Astrocyte of the spinal cord (primary cell): ENCODE data around the gene ISLR.

Experiments used
- DNase-seq: peaks from one replicate; pipeline ENCODE4 v3.0.0; 2011; ENCODE audit warnings: low read depth, low spot score
- H3K4me3 ChIP-seq: 2 replicates; pipeline ENCODE4 v1.5.1; 2011; ENCODE audit warnings: low read depth, mild to moderate bottlenecking, low read length, moderate library complexity
- in situ Hi-C: cut with HindIII; loops from 2 replicates; pipeline ENCODE4 v1.10.0; 2017; ENCODE audit warnings: low sequenced_read_pairs
- TF ChIP-seq, protein P1 (sequence below): IDR thresholded peaks from 2 replicates; pipeline ENCODE4 v1.5.1; 2012; ENCODE audit warnings: low read depth, mild to moderate bottlenecking, low read length, inconsistent platforms

The ISLR gene

DNA sequence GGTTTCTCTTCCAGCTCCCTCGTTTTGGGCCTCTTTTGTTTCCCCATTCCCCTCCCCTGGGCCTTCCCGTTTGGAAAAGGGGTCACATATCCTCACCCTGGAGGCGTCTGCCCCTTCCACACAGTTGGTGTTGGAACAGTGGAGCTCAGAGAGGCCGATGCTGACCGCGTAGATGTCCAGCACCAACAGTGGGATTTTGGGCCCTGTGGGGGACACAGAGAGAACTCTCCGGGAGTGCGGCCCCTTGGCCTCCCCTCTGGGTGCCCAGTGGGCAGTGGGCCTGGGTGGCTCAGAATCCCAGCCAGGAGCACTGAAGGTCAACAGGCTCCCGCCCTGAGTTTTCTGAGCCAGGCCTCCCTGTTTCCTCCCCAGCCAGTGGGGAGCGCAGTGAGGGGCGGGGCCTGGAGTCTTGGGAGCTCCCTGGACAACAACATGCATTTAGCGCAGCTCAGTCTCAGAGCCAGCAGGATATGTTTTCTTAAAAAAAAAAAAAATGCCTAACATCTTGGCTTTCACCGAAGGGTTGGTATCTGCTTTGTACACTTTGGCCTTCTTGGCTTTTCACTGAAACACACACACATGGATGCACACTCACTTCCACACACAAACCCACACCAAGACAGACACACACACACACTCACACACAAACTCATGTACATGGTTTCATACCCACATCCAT, 670 bp upstream of the ISLR start:
- DNase-seq = peak; percentile 83
- in situ Hi-C loops = no loop called here
- TF ChIP-seq, protein P1, sequence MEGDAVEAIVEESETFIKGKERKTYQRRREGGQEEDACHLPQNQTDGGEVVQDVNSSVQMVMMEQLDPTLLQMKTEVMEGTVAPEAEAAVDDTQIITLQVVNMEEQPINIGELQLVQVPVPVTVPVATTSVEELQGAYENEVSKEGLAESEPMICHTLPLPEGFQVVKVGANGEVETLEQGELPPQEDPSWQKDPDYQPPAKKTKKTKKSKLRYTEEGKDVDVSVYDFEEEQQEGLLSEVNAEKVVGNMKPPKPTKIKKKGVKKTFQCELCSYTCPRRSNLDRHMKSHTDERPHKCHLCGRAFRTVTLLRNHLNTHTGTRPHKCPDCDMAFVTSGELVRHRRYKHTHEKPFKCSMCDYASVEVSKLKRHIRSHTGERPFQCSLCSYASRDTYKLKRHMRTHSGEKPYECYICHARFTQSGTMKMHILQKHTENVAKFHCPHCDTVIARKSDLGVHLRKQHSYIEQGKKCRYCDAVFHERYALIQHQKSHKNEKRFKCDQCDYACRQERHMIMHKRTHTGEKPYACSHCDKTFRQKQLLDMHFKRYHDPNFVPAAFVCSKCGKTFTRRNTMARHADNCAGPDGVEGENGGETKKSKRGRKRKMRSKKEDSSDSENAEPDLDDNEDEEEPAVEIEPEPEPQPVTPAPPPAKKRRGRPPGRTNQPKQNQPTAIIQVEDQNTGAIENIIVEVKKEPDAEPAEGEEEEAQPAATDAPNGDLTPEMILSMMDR = no peak
- no peak overlapping the region for H3K4me3 ChIP-seq

DNA sequence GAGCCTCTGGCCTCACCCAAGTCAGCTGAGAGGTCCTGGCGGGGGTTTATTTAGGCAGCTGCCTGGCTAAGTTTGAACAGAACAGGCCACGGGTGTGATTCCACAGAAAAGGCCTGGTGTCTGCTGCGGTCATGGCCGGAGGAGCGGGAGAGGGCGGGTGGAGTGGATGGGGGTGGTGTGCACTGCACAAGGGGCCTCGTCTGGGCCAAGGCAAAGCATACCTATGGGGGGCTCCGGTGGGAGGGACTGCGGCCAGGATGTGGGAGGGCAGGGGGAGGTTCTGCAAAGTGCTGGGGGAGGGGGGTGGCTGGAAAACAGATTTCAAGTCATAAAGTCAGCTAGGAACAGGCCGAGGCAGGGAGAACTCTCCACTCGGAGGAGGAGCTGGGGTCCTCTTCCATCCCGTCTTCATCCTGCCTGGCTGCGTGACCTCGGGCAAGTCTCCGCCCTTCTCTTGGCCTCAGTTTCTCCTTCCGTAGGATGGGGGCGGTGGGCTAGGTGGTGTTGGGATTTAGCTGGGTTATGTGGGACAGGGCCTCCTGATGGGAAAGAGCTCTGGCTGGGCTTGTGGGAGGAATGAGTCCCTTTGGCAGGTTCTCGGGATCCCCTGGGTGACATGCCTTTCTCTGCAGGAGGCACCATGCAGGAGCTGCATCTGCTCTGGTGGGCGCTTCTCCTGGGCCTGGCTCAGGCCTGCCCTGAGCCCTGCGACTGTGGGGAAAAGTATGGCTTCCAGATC, 878 bp downstream of the ISLR start:
- H3K4me3 ChIP-seq = peak overlapping the region; percentile 41

DNA sequence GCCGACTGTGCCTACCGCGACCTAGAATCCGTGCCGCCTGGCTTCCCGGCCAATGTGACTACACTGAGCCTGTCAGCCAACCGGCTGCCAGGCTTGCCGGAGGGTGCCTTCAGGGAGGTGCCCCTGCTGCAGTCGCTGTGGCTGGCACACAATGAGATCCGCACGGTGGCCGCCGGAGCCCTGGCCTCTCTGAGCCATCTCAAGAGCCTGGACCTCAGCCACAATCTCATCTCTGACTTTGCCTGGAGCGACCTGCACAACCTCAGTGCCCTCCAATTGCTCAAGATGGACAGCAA, 1.4 kb downstream of the ISLR start:
- DNase-seq = no peak
- in situ Hi-C loops = no loop called here
- TF ChIP-seq, protein P1 = no peak
- peak overlapping the region; percentile 41 for H3K4me3 ChIP-seq

More for the DNA sequence above, 878 bp downstream of the ISLR start:
- peak; percentile 75 for DNase-seq
- in situ Hi-C loops = no loop called here
- TF ChIP-seq, protein P1 = no peak

DNA sequence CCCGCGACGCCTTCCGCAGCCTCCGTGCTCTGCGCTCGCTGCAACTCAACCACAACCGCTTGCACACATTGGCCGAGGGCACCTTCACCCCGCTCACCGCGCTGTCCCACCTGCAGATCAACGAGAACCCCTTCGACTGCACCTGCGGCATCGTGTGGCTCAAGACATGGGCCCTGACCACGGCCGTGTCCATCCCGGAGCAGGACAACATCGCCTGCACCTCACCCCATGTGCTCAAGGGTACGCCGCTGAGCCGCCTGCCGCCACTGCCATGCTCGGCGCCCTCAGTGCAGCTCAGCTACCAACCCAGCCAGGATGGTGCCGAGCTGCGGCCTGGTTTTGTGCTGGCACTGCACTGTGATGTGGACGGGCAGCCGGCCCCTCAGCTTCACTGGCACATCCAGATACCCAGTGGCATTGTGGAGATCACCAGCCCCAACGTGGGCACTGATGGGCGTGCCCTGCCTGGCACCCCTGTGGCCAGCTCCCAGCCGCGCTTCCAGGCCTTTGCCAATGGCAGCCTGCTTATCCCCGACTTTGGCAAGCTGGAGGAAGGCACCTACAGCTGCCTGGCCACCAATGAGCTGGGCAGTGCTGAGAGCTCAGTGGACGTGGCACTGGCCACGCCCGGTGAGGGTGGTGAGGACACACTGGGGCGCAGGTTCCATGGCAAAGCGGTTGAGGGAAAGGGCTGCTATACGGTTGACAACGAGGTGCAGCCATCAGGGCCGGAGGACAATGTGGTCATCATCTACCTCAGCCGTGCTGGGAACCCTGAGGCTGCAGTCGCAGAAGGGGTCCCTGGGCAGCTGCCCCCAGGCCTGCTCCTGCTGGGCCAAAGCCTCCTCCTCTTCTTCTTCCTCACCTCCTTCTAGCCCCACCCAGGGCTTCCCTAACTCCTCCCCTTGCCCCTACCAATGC, 2.0 kb downstream of the ISLR start:
- in situ Hi-C loops = no loop called here
- TF ChIP-seq, protein P1 = no peak
- H3K4me3 ChIP-seq = peak overlapping the region; percentile 41
- DNase-seq = no peak

DNA sequence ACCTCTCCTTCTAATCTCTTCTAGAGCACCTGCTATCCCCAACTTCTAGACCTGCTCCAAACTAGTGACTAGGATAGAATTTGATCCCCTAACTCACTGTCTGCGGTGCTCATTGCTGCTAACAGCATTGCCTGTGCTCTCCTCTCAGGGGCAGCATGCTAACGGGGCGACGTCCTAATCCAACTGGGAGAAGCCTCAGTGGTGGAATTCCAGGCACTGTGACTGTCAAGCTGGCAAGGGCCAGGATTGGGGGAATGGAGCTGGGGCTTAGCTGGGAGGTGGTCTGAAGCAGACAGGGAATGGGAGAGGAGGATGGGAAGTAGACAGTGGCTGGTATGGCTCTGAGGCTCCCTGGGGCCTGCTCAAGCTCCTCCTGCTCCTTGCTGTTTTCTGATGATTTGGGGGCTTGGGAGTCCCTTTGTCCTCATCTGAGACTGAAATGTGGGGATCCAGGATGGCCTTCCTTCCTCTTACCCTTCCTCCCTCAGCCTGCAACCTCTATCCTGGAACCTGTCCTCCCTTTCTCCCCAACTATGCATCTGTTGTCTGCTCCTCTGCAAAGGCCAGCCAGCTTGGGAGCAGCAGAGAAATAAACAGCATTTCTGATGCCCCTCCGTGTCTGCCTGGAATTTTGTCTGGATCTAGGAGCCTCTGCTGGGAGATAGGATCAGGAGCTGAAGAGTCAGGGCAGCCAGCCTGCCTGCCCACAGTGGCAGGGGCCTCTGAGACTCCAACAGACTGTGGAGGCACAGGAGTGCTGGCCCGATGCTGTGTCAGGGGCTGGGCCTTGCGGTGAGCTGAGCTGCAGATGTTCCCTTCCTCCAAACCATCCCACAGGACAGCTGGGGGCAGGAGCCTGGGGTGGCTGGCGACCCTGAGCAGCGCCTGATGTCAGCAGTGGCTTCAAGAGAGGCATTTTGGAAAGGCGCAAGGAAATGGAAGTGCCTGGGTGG, 3.0 kb downstream of the ISLR start:
- in situ Hi-C loops = no loop called here
- peak; percentile 34 for DNase-seq
- TF ChIP-seq, protein P1 = no peak
- H3K4me3 ChIP-seq = peak overlapping the region; percentile 41
